ENCODE data around the gene PPFIA1.

Gene PPFIA1

GRCh38 chr11:70314730-70315129 is 44.2 kb downstream of the PPFIA1 start:
- TF ChIP-seq, protein P1, sequence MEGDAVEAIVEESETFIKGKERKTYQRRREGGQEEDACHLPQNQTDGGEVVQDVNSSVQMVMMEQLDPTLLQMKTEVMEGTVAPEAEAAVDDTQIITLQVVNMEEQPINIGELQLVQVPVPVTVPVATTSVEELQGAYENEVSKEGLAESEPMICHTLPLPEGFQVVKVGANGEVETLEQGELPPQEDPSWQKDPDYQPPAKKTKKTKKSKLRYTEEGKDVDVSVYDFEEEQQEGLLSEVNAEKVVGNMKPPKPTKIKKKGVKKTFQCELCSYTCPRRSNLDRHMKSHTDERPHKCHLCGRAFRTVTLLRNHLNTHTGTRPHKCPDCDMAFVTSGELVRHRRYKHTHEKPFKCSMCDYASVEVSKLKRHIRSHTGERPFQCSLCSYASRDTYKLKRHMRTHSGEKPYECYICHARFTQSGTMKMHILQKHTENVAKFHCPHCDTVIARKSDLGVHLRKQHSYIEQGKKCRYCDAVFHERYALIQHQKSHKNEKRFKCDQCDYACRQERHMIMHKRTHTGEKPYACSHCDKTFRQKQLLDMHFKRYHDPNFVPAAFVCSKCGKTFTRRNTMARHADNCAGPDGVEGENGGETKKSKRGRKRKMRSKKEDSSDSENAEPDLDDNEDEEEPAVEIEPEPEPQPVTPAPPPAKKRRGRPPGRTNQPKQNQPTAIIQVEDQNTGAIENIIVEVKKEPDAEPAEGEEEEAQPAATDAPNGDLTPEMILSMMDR (IDR thresholded peaks at IDR 0.05; ENCODE audit: poor library complexity, severe bottlenecking), result no peak
- ATAC-seq (ENCODE audit: low read depth), result no peak
- H3K27me3 ChIP-seq (ENCODE audit: insufficient read depth, poor library complexity, severe bottlenecking), result no peaks in the 10 kb centered on the region
- no peak for DNase-seq (ENCODE audit: low spot score)
- H3K27ac ChIP-seq (ENCODE audit: poor library complexity, severe bottlenecking), result no peak overlapping the region
- H3K9me3 ChIP-seq (ENCODE audit: severe bottlenecking), result no peaks in the 10 kb centered on the region
- H3K36me3 ChIP-seq (ENCODE audit: low read depth), result no peaks in the 10 kb centered on the region
- no peak overlapping the region for H3K4me3 ChIP-seq (ENCODE audit: severe bottlenecking)
- no peaks in the 10 kb centered on the region for H3K4me1 ChIP-seq (ENCODE audit: insufficient read depth, poor library complexity, severe bottlenecking)

DNA sequence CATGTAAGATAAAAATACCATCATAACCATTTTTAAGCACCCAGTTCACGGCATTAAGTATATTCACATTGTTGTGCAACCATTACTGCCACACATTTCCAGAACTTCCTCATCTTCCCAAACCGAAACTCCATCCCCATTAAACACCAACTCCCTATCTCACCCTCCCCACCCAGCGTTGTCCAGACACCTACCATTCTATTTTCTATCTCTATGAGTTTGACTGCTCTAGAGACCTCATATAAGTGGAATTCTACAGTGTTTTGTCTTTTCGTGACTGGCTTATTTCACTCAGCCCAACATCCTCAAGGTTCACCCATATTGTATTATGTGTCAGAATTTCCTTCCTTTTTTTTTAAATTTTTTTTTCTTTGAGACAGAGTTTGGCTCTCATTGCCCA is 45.2 kb downstream of the PPFIA1 start:
- ATAC-seq (ENCODE audit: low read depth), result no peak
- Histone ChIP-seq H3K4me1 (ENCODE audit: insufficient read depth, poor library complexity, severe bottlenecking) (no peaks in the 10 kb centered on the region), H3K27ac (ENCODE audit: poor library complexity, severe bottlenecking) (no peak overlapping the region), H3K27me3 (ENCODE audit: insufficient read depth, poor library complexity, severe bottlenecking) (no peaks in the 10 kb centered on the region), H3K9me3 (ENCODE audit: severe bottlenecking) (no peaks in the 10 kb centered on the region), H3K4me3 (ENCODE audit: severe bottlenecking) (no peak overlapping the region), H3K36me3 (ENCODE audit: low read depth) (no peaks in the 10 kb centered on the region)
- DNase-seq (ENCODE audit: low spot score), result no peak
- TF ChIP-seq, protein P1 (IDR thresholded peaks at IDR 0.05; ENCODE audit: poor library complexity, severe bottlenecking), result no peak

GRCh38 chr11:70317581-70318305 is 47.3 kb downstream of the PPFIA1 start:
- Histone ChIP-seq H3K4me3 (ENCODE audit: severe bottlenecking) (no peak overlapping the region), H3K27ac (ENCODE audit: poor library complexity, severe bottlenecking) (no peak overlapping the region)
- no peak for ATAC-seq (ENCODE audit: low read depth)

DNA sequence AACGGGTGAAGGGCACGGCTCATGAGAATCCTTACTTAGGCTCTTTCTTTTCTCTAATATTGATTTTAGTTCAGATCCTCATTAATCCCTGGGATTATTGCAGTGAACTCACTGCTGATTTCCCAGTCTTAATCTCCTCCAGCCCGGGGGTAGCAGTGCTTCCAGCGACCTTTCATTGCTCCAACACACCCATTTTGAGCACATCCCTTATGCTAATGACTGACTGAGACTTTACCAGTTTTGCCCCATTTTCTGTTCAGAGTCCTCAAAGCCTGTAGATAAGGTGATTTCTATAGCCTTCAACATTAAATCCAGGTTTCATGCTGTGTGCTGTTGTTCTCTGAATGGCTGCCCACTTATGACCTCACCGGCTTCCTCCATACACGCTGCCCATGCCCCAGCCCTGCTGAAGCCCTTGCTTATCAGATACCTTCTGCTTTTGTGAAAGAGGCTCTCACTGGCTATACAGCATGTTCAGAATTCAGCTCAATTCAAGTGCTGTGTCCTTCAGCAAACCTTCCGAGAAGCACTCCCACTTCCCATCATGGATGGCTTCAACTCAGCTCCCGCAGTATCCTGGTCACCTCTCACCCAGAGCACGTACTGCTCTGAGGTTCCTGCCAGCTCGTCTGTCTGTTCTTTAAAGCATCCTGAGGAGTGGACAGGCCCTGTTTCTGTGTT is 49.0 kb downstream of the PPFIA1 start:
- Histone ChIP-seq H3K9me3 (ENCODE audit: severe bottlenecking) (no peaks in the 10 kb centered on the region), H3K36me3 (ENCODE audit: low read depth) (peaks cover 5% of the 10 kb centered on the region), H3K27me3 (ENCODE audit: insufficient read depth, poor library complexity, severe bottlenecking) (no peaks in the 10 kb centered on the region), H3K4me1 (ENCODE audit: insufficient read depth, poor library complexity, severe bottlenecking) (no peaks in the 10 kb centered on the region), H3K4me3 (ENCODE audit: severe bottlenecking) (no peak overlapping the region), H3K27ac (ENCODE audit: poor library complexity, severe bottlenecking) (no peak overlapping the region)
- ATAC-seq (ENCODE audit: low read depth) (no peak), DNase-seq (ENCODE audit: low spot score) (no peak)
- TF ChIP-seq, protein P1 (IDR thresholded peaks at IDR 0.05; ENCODE audit: poor library complexity, severe bottlenecking), result no peak

More at GRCh38 chr11:70317581-70318305, 47.3 kb downstream of the PPFIA1 start:
- TF ChIP-seq, protein P1 (IDR thresholded peaks at IDR 0.05; ENCODE audit: poor library complexity, severe bottlenecking), result no peak
- DNase-seq (ENCODE audit: low spot score), result no peak
- no peaks in the 10 kb centered on the region for H3K27me3 ChIP-seq (ENCODE audit: insufficient read depth, poor library complexity, severe bottlenecking)
- H3K9me3 ChIP-seq (ENCODE audit: severe bottlenecking), result no peaks in the 10 kb centered on the region
- H3K4me1 ChIP-seq (ENCODE audit: insufficient read depth, poor library complexity, severe bottlenecking), result no peaks in the 10 kb centered on the region
- H3K36me3 ChIP-seq (ENCODE audit: low read depth), result no peaks in the 10 kb centered on the region; the same call in 1 of the 2 replicates

DNA sequence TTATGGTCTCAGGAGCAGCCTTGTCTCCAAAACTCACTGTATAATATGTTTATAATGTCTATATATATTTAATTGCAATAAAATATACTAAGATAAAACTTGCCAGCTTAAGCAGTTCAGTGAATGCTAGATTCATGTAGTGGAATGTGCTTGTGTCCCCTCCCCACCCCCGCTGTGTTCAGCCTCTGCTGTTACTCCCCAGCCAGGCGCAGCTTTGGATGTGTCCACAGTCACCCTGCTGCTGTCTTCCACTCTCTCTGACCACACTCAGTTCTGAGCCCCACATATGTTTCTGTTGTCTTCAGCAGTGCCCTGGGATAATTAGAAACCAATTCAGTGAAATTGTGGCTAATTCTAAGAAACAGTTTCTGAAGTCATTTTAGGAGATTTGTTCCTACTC is 52.2 kb downstream of the PPFIA1 start:
- no peak for ATAC-seq (ENCODE audit: low read depth)
- Histone ChIP-seq H3K27ac (ENCODE audit: poor library complexity, severe bottlenecking) (no peak overlapping the region), H3K36me3 (ENCODE audit: low read depth) (peaks cover 33% of the 10 kb centered on the region)

More for the DNA sequence above, 52.2 kb downstream of the PPFIA1 start:
- DNase-seq (ENCODE audit: low spot score), result no peak
- Histone ChIP-seq H3K4me1 (ENCODE audit: insufficient read depth, poor library complexity, severe bottlenecking) (no peaks in the 10 kb centered on the region), H3K4me3 (ENCODE audit: severe bottlenecking) (no peak overlapping the region), H3K9me3 (ENCODE audit: severe bottlenecking) (no peaks in the 10 kb centered on the region), H3K27me3 (ENCODE audit: insufficient read depth, poor library complexity, severe bottlenecking) (no peaks in the 10 kb centered on the region)
- TF ChIP-seq, protein P1 (IDR thresholded peaks at IDR 0.05; ENCODE audit: poor library complexity, severe bottlenecking), result no peak

Data from RWPE2 (cell line).